Esophagus squamous epithelium (tissue), 4 donors: Measurements from ENCODE around the gene GRIK3.

Source experiments
- POLR2A ChIP-seq, 4 donors: fragments of 450-650 bp; IDR thresholded peaks; one replicate each; pipeline ENCODE4 v1.6.1; 2017; ENCODE audit warnings: antibody characterized with exemption in 4 of 4, mild to moderate bottlenecking in 4 of 4, moderate library complexity in 3 of 4
- TF ChIP-seq, protein P1 (sequence below), 6 experiments: fragments of 450-650 bp in 4 of 6; fragments of 200-600 bp in 2 of 6; sonication (generic) in 2 of 6; IDR thresholded peaks; one replicate each; pipeline ENCODE4 v1.5.1; 2016 to 2019; ENCODE audit warnings: antibody characterized with exemption in 6 of 6, mild to moderate bottlenecking in 4 of 6, moderate library complexity in 4 of 6

DNA sequence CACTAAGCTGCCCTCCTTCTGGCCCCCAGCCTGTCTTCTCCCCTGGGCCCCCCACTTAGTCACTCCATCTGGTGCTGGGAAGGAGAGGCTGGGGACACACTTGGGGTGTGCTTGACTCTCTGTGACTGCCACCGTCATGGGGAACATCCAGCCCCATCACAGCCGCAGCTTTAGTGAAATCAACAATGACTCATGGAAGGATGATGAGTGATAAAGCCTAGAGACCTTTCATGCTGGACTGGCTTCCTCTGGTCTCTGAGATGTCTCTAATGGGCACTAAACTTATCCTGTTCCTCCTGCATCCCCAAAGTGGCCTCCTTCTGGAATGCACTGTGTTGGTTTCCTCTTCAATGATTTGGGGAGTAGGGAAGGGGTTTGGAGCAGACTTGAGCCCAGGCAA lies 172.9 kb downstream of the GRIK3 start:
- TF ChIP-seq, protein P1, sequence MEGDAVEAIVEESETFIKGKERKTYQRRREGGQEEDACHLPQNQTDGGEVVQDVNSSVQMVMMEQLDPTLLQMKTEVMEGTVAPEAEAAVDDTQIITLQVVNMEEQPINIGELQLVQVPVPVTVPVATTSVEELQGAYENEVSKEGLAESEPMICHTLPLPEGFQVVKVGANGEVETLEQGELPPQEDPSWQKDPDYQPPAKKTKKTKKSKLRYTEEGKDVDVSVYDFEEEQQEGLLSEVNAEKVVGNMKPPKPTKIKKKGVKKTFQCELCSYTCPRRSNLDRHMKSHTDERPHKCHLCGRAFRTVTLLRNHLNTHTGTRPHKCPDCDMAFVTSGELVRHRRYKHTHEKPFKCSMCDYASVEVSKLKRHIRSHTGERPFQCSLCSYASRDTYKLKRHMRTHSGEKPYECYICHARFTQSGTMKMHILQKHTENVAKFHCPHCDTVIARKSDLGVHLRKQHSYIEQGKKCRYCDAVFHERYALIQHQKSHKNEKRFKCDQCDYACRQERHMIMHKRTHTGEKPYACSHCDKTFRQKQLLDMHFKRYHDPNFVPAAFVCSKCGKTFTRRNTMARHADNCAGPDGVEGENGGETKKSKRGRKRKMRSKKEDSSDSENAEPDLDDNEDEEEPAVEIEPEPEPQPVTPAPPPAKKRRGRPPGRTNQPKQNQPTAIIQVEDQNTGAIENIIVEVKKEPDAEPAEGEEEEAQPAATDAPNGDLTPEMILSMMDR (IDR thresholded peaks at IDR 0.05), result no peak
- TF ChIP-seq POLR2A (IDR thresholded peaks at IDR 0.05), result no peak
